Kidney (tissue), 14 donors: ENCODE measurements around the gene BHLHA15. TPM values are rescaled to one million over a fixed set of nuclear protein-coding genes. Genes with fewer than 3 reads are reported as not detected.

Experiments
- DNase-seq, 5 donors: peaks; one replicate each; pipeline ENCODE4 v3.0.0-alpha.2; 2013 to 2020
- FAIRE-seq: peaks from 2 replicates; lab custom pipeline; 2012; peaks lifted over from hg19 to GRCh38; lab: Jason Lieb, UNC
- H3K27ac ChIP-seq, 2 donors: one replicate each; pipeline ENCODE4 v1.7.0; 2013; ENCODE audit warnings: low read depth in 2 of 2, low read length in 2 of 2, inconsistent platforms in 1 of 2
- H3K27me3 ChIP-seq: one replicate; pipeline ENCODE4 v1.7.1; 2013; ENCODE audit warnings: low read length, inconsistent platforms; ENCODE audit not compliant: control insufficient read depth, insufficient read depth
- H3K36me3 ChIP-seq, 3 donors: one replicate each; pipeline versions ENCODE4 v1.7.0 to v1.7.1; 2013; ENCODE audit warnings: low read length in 3 of 3, control low read depth in 1 of 3, inconsistent platforms in 1 of 3; ENCODE audit not compliant: insufficient read depth in 3 of 3, control insufficient read depth in 2 of 3
- H3K4me1 ChIP-seq, 3 donors: one replicate each; pipeline versions ENCODE4 v1.7.0 to v1.7.1; 2013; ENCODE audit warnings: low read length in 3 of 3, inconsistent platforms in 1 of 3, low read depth in 1 of 3; ENCODE audit not compliant: control insufficient read depth in 2 of 3, insufficient read depth in 2 of 3
- H3K4me3 ChIP-seq, 3 donors: one replicate each; pipeline versions ENCODE4 v1.7.0 to v1.8.1; 2013; ENCODE audit warnings: low read length in 3 of 3, control low read depth in 1 of 3, inconsistent platforms in 1 of 3
- H3K9ac ChIP-seq, 3 donors: one replicate each; pipeline versions ENCODE4 v1.7.0 to v1.7.1; 2013; ENCODE audit warnings: low read length in 3 of 3, control low read depth in 1 of 3, inconsistent platforms in 1 of 3
- H3K9me3 ChIP-seq, 3 donors: one replicate each; pipeline versions ENCODE4 v1.7.0 to v1.7.1; 2013; ENCODE audit warnings: low read length in 3 of 3, control low read depth in 1 of 3, inconsistent platforms in 1 of 3; ENCODE audit not compliant: control insufficient read depth in 2 of 3, insufficient read depth in 1 of 3
- intact Hi-C: fragments of 100-400 bp; cut with DNase I; formaldehyde crosslinking; loops from one replicate; pipeline ENCODE4 v1.11.1; 2022
- polyA plus RNA-seq: library from polyadenylated mRNA; stranded (reverse); fragments of 350-450 nt; fragmentation: Illumina TruSeq; extraction: RNeasy Lipid Tissue Mini Kit (QIAGEN cat#74804); gene quantifications from one replicate; pipeline ENCODE4 v1.2.3, GENCODE V29; 2014; ENCODE audit warnings: low read depth, low replicate concordance; ENCODE audit not compliant: insufficient read depth
- total RNA-seq: library from RNA; stranded (reverse); fragmentation: NEBNext Ultra II Directional; extraction: Animal tissue kit (Norgen Biotek cat#: 25700); gene quantifications from one replicate; pipeline ENCODE4 v1.2.1, GENCODE V29; 2021
- TF ChIP-seq, protein P1 (sequence below): IDR thresholded peaks from 3 replicates; pipeline ENCODE4 v1.5.1; 2012; ENCODE audit warnings: mild to moderate bottlenecking, moderate library complexity, borderline replicate concordance; ENCODE audit not compliant: insufficient read depth; ENCODE audit errors: extremely low read depth
- donor health status: control.
- donor health status: control.
- donor health status: control.
- donor health status: control.
- donor health status: control.
- donor health status: DM: yes; HTN: yes; CAD: no.
- donor health status: Normal renal cell carcinoma (clear cell type).

The BHLHA15 gene
- total and polyA plus RNA-seq, 2 donors from 2014 or later, result 3.1 TPM; not detected in 1

DNA sequence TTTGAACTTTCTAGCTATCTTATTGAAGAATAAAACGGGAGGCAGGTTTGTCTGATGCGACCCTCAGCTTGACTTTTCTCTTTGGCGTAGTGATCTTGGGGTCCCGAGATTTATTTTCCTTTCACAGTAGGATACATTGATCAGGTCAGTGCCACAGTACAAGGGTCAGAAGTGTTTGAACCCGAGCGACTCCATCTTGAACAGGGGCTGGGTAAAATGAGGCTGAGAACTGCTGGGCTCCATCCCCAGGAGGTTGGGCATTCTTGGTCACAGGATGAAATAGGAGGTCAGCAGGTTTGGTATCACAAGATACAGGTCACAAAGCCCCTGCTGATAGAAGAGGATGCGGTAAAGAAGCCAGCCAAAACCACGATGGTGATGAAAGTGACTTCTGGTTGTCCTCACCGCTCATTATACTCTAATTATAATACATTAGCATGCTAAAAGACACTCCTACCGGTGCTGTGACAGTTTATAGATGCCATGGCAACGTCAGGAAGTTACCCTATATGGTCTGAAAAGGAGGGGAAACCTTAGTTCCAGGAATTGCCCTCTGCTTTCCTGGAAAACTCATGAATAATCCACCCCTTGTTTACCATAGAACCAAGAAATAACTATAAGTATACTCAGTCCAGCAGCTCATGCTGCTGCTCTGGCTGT is 43.8 kb downstream of the BHLHA15 start:
- H3K9ac ChIP-seq, result no peak overlapping the region
- DNase-seq (no peak), FAIRE-seq (no peak)
- H3K4me3 ChIP-seq, result no peak overlapping the region
- no peaks in the 10 kb centered on the region for H3K9me3 ChIP-seq
- H3K4me1 ChIP-seq, result peaks cover 0 to 12% (median 10%) of the 10 kb centered on the region in 3 donors
- H3K27me3 ChIP-seq, result no peaks in the 10 kb centered on the region
- peaks cover 0 to 2% (median 0%) of the 10 kb centered on the region in 3 donors for H3K36me3 ChIP-seq
- TF ChIP-seq, protein P1, sequence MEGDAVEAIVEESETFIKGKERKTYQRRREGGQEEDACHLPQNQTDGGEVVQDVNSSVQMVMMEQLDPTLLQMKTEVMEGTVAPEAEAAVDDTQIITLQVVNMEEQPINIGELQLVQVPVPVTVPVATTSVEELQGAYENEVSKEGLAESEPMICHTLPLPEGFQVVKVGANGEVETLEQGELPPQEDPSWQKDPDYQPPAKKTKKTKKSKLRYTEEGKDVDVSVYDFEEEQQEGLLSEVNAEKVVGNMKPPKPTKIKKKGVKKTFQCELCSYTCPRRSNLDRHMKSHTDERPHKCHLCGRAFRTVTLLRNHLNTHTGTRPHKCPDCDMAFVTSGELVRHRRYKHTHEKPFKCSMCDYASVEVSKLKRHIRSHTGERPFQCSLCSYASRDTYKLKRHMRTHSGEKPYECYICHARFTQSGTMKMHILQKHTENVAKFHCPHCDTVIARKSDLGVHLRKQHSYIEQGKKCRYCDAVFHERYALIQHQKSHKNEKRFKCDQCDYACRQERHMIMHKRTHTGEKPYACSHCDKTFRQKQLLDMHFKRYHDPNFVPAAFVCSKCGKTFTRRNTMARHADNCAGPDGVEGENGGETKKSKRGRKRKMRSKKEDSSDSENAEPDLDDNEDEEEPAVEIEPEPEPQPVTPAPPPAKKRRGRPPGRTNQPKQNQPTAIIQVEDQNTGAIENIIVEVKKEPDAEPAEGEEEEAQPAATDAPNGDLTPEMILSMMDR, result no peak
- no peak overlapping the region for H3K27ac ChIP-seq
- intact Hi-C loops, result no loop called here

DNA sequence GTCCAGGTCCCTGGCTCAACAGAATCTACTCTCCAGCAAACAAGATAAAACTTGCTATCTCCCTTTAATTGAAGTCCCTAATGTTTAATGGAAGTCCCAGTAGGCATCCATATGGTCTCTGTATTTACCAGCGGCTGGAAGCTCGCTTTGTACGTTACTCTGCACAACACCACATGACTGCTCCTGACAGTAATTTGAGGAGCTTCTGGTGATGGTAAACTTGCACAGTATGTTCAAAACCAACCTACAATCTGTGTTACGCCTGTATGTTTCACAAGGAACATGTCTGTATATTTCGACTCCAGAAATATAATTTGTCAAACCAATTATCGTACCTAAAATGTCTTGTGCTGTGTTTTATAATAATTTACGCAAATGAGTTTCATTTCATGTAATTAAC is 45.2 kb downstream of the BHLHA15 start:
- intact Hi-C loops, result no loop called here
- TF ChIP-seq, protein P1, result no peak
- Histone ChIP-seq H3K9ac (no peak overlapping the region), H3K4me1 (peaks cover 0 to 5% (median 2%) of the 10 kb centered on the region in 3 donors), H3K4me3 (no peak overlapping the region), H3K27me3 (no peaks in the 10 kb centered on the region), H3K9me3 (no peaks in the 10 kb centered on the region), H3K36me3 (peaks cover 0 to 2% (median 0%) of the 10 kb centered on the region in 3 donors), H3K27ac (no peak overlapping the region)
- DNase-seq, result no peak
- no peak for FAIRE-seq

DNA sequence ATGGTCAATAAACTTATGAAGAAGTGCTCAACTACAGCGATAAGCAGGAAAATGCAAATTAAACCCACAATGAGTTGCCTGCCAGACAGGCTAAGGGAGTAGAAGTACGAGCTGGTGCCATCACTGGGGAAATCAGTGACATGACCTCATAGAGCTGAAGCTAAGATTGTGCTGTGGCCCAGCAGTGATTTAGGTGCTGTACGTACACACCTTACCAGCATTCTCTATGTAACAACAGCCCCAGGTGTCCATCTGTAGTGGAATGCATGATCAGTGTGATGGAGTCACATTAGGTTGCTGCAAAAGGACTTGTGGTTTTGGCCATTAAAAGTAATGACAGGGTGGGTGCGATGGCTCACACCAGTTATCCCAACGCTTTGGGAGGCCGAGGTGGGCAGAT is 46.5 kb downstream of the BHLHA15 start:
- H3K4me1 ChIP-seq, result peaks cover 0 to 5% (median 2%) of the 10 kb centered on the region in 3 donors
- TF ChIP-seq, protein P1, result no peak
- intact Hi-C loops, result no loop called here
- no peak overlapping the region for H3K4me3 ChIP-seq
- no peaks in the 10 kb centered on the region for H3K27me3 ChIP-seq
- FAIRE-seq (no peak), DNase-seq (no peak)
- no peaks in the 10 kb centered on the region for H3K9me3 ChIP-seq
- H3K27ac ChIP-seq, result no peak overlapping the region
- H3K9ac ChIP-seq, result no peak overlapping the region
- peaks cover 0 to 2% (median 0%) of the 10 kb centered on the region in 3 donors for H3K36me3 ChIP-seq

Other genes with a start within 250 kb of the BHLHA15 start
- gene OCM2, start 221.2 kb upstream of the BHLHA15 start, total RNA-seq, result not detected
- not detected for gene OCM2, start 221.2 kb upstream of the BHLHA15 start, polyA plus RNA-seq
- gene LMTK2, start 104.6 kb upstream of the BHLHA15 start, total RNA-seq, result 24.8 TPM
- gene LMTK2, start 104.6 kb upstream of the BHLHA15 start, polyA plus RNA-seq, result 3.3 TPM
- gene TECPR1, start 40.8 kb downstream of the BHLHA15 start, total RNA-seq, result 39.5 TPM
- gene TECPR1, start 40.8 kb downstream of the BHLHA15 start, polyA plus RNA-seq, result 5.1 TPM
- 192 TPM for gene BRI3, start 70.2 kb downstream of the BHLHA15 start, total RNA-seq
- 240 TPM for gene BRI3, start 70.2 kb downstream of the BHLHA15 start, polyA plus RNA-seq
- 18.8 TPM for gene BAIAP2L1, start 189.7 kb downstream of the BHLHA15 start, total RNA-seq
- gene BAIAP2L1, start 189.7 kb downstream of the BHLHA15 start, polyA plus RNA-seq, result 9.6 TPM